ENCODE results near the gene USH1C.

DNA sequence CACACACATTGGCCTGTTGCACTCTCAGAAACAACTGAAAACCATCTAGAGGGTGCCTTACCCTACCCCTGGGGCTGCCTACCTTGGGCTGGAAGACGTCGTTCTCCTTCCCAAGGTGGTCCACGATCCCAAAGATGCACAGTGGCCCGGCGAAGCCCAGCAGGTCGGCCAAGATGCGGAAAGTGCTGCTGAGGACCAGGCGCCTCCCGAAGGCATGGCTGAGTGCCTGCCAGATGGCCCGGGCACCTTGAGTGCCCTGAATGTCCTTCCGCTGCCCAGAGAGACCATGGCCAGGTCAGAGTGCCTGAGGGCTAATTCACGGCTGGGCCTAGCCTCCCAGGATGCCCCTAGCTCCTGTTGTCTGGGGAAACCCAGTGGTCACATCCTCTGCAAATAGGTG is 83.8 kb downstream of the USH1C start:
- no peak for TF ChIP-seq POLR2A (IDR thresholded peaks at IDR 0.05; ENCODE audit: low read depth, low read length)
- no peak for TF ChIP-seq POLR2AphosphoS5 (IDR thresholded peaks at IDR 0.05; ENCODE audit: low read depth, low read length)
- no peak for TF ChIP-seq TAF1 (IDR thresholded peaks at IDR 0.05; ENCODE audit: borderline replicate concordance, low read depth, low read length)
